HepG2 (cell line): Measurements from ENCODE around the gene ITIH3. TPM values are rescaled to one million over a fixed set of nuclear protein-coding genes. Genes with fewer than 3 reads are reported as not detected.

Experiments
- ATAC-seq: fragments of 200-7000 bp; cut with Tn5 transposase; 3 replicates; pipeline ENCODE4 v1.9.1; 2020; ENCODE audit warnings: mild to moderate bottlenecking, moderate library complexity
- BruUV-seq: library from RNA; stranded (reverse); fragments of 400-500 nt; replicated peaks from 2 replicates; lab custom pipeline; 2021; lab: Mats Ljungman, UMichigan
- CTCF ChIA-PET: fragments of 300-600 bp; formaldehyde crosslinking; extraction: SDS; loops from one replicate; lab custom pipeline; 2021; ENCODE audit warnings: low total read pairs, inconsistent platforms, low intra/inter-chr PET ratio; lab: Yijun Ruan, JAX
- POLR2A ChIA-PET: fragments of 350-600 bp; sonication (Branson Sonifier 250); formaldehyde crosslinking; loops from one replicate; lab custom pipeline; 2020; ENCODE audit warnings: antibody characterized with exemption, inconsistent platforms; lab: Yijun Ruan, JAX
- DNase-seq: peaks from one replicate; pipeline ENCODE4 v3.0.0-alpha.2; 2015; ENCODE audit warnings: low spot score
- FAIRE-seq: peaks from 3 replicates; lab custom pipeline; 2011; peaks lifted over from hg19 to GRCh38; lab: Jason Lieb, UNC
- H2AFZ ChIP-seq: one replicate; pipeline ENCODE4 v1.6.1; 2011; ENCODE audit warnings: low read length, inconsistent platforms
- H3K27ac ChIP-seq: fragments of 300-600 bp; 3 replicates; pipeline ENCODE4 v1.8.0; 2011; ENCODE audit warnings: mixed run types, mild to moderate bottlenecking, mixed read lengths, low read length, inconsistent platforms; ENCODE audit not compliant: insufficient read depth; ENCODE audit errors: extremely low read length
- H3K27me3 ChIP-seq, 2 experiments: fragments of 200-600 bp in 1 of 2; 2 replicates in 1 of 2; 3 replicates in 1 of 2; pipeline versions ENCODE4 v1.6.0 to v1.8.0; 2011; ENCODE audit warnings: low read length in 2 of 2, mild to moderate bottlenecking in 2 of 2, moderate library complexity in 2 of 2, inconsistent platforms in 1 of 2; ENCODE audit not compliant: insufficient read depth in 2 of 2, control insufficient read depth in 1 of 2
- H3K36me3 ChIP-seq, 2 experiments: fragments of 200-600 bp in 1 of 2; replicated peaks in 1 of 2; 2 replicates in 1 of 2; 3 replicates in 1 of 2; pipeline versions ENCODE4 v1.5.1 to v1.8.0; 2011; ENCODE audit warnings: low read length in 2 of 2, inconsistent platforms in 1 of 2; ENCODE audit not compliant: insufficient read depth in 2 of 2, control insufficient read depth in 1 of 2
- H3K4me1 ChIP-seq: 2 replicates; pipeline ENCODE4 v1.5.1; 2012; ENCODE audit warnings: low read length, inconsistent platforms; ENCODE audit not compliant: insufficient read depth
- H3K4me2 ChIP-seq: 2 replicates; pipeline ENCODE4 v1.6.0; 2011; ENCODE audit warnings: low read depth, low read length, inconsistent platforms
- H3K4me3 ChIP-seq, 3 experiments: fragments of 200-600 bp in 1 of 3; sonication (generic), shearing (Covaris generic) in 1 of 3; replicated peaks in 1 of 3; 2 replicates each; pipeline ENCODE4 v1.5.1; 2011 to 2016; ENCODE audit warnings: low read length in 3 of 3, inconsistent platforms in 2 of 3, low read depth in 2 of 3, mild to moderate bottlenecking in 2 of 3, control low read depth in 1 of 3, mixed read lengths in 1 of 3; ENCODE audit not compliant: insufficient read depth in 1 of 3
- H3K79me2 ChIP-seq: one replicate; pipeline ENCODE4 v1.6.1; 2011; ENCODE audit warnings: low read length, inconsistent platforms; ENCODE audit not compliant: insufficient read depth
- H3K9ac ChIP-seq: 2 replicates; pipeline ENCODE4 v1.6.0; 2011; ENCODE audit warnings: mild to moderate bottlenecking, low read depth, low read length, inconsistent platforms; ENCODE audit not compliant: insufficient read depth
- H3K9me3 ChIP-seq: 2 replicates; pipeline ENCODE4 v1.5.1; 2012; ENCODE audit warnings: mild to moderate bottlenecking, low read length
- H4K20me1 ChIP-seq: 2 replicates; pipeline ENCODE4 v1.6.0; 2011; ENCODE audit warnings: inconsistent platforms, mild to moderate bottlenecking, low read length, moderate library complexity; ENCODE audit not compliant: insufficient read depth
- CBX1 ChIP-seq: IDR thresholded peaks from one replicate; pipeline ENCODE4 v1.6.1; 2016; ENCODE audit warnings: antibody characterized with exemption, low read depth
- CBX2 ChIP-seq, 2 experiments: fragments of 200-600 bp in 1 of 2; sonication (generic); formaldehyde crosslinking in 1 of 2; IDR thresholded peaks; 2 replicates each; pipeline versions ENCODE4 v1.7.0 to v1.8.1; 2018 to 2022; ENCODE audit warnings: low read depth in 2 of 2, low read length in 1 of 2, mild to moderate bottlenecking in 1 of 2, missing genetic modification reagents in 1 of 2
- ELF4 ChIP-seq: sonication (generic); formaldehyde crosslinking; IDR thresholded peaks from 2 replicates; pipeline ENCODE4 v1.5.0; 2020; ENCODE audit warnings: missing genetic modification reagents, mild to moderate bottlenecking, moderate library complexity, borderline replicate concordance
- ERF ChIP-seq: IDR thresholded peaks from 2 replicates; pipeline ENCODE4 v1.6.1; 2018; ENCODE audit warnings: missing biosample characterization, missing genetic modification reagents
- FOSL2 ChIP-seq: sonication (generic); formaldehyde crosslinking; IDR thresholded peaks from 2 replicates; pipeline ENCODE4 v1.4.0; 2020; ENCODE audit warnings: missing genetic modification reagents
- KDM3A ChIP-seq: IDR thresholded peaks from 2 replicates; pipeline ENCODE4 v1.6.1; 2018; ENCODE audit warnings: low read depth, missing compliant biosample characterization
- KLF15 ChIP-seq: sonication (generic); formaldehyde crosslinking; IDR thresholded peaks from 2 replicates; pipeline ENCODE4 v1.8.1; 2023; ENCODE audit warnings: borderline replicate concordance, mild to moderate bottlenecking, inconsistent platforms, missing genetic modification reagents, mixed read lengths
- RAD21 ChIP-seq: fragments of 450-650 bp; formaldehyde crosslinking; IDR thresholded peaks from 2 replicates; pipeline ENCODE4 v1.5.0; 2020; ENCODE audit warnings: mild to moderate bottlenecking
- RFX3 ChIP-seq: IDR thresholded peaks from 2 replicates; pipeline ENCODE4 v1.6.1; 2016; ENCODE audit warnings: missing biosample characterization, missing genetic modification reagents
- SOX5 ChIP-seq: IDR thresholded peaks from 2 replicates; pipeline ENCODE4 v1.6.1; 2016; ENCODE audit warnings: borderline replicate concordance
- SOX6 ChIP-seq, 2 experiments: fragments of 450-650 bp in 1 of 2; sonication (generic) in 1 of 2; formaldehyde crosslinking in 1 of 2; IDR thresholded peaks; 2 replicates each; pipeline versions ENCODE4 v1.4.0 to v1.6.1; 2017 to 2020; ENCODE audit warnings: antibody characterized with exemption in 1 of 2, mild to moderate bottlenecking in 1 of 2, missing genetic modification reagents in 1 of 2
- TEAD3 ChIP-seq: optimal IDR thresholded peaks from 2 replicates; pipeline ENCODE3; 2016; ENCODE audit warnings: borderline replicate concordance
- TGIF2 ChIP-seq: IDR thresholded peaks from 2 replicates; pipeline ENCODE4 v1.6.1; 2016; ENCODE audit warnings: control low read depth, missing compliant biosample characterization
- ZBTB3 ChIP-seq: sonication (generic); formaldehyde crosslinking; IDR thresholded peaks from 2 replicates; pipeline ENCODE4 v1.4.0; 2020; ENCODE audit warnings: low read depth, mild to moderate bottlenecking, moderate library complexity, missing genetic modification reagents, borderline replicate concordance
- ZNF124 ChIP-seq: sonication (generic); formaldehyde crosslinking; IDR thresholded peaks from 2 replicates; pipeline ENCODE4 v1.4.0; 2020; ENCODE audit warnings: missing genetic modification reagents
- ZNF780A ChIP-seq: sonication (generic); formaldehyde crosslinking; IDR thresholded peaks from 2 replicates; pipeline ENCODE4 v1.8.0; 2022; ENCODE audit warnings: mild to moderate bottlenecking, missing genetic modification reagents, moderate library complexity
- ZNF839 ChIP-seq: sonication (generic); formaldehyde crosslinking; IDR thresholded peaks from 2 replicates; pipeline ENCODE4 v1.4.0; 2020; ENCODE audit warnings: missing genetic modification reagents, mild to moderate bottlenecking, borderline replicate concordance
- WGBS: methylation state at CpG from one replicate; pipeline ENCODE4 v1.1.6; 2017; ENCODE audit warnings: low lambda C conversion rate; 5-methylcytosine and 5-hydroxymethylcytosine counted together
- in situ Hi-C: cut with HindIII; loops from 2 replicates; pipeline ENCODE4 v1.10.0; 2017; ENCODE audit warnings: low pct_unique_long_range_greater_than_20kb; ENCODE audit not compliant: extremely low pct_ligation_motif_present
- intact Hi-C: fragments of 100-400 bp; cut with micrococcal nuclease; formaldehyde crosslinking; loops from one replicate; pipeline ENCODE4 v1.10.0; 2022; ENCODE audit not compliant: unreplicated experiment
- polyA plus RNA-seq, 8 experiments: library from polyadenylated mRNA; depleted of rRNA in 3 of 8; stranded (reverse) in 7 of 8; unstranded in 1 of 8; fragments of >200 nt; fragmentation: Illumina TruSeq in 4 of 8; extraction: Trizol in 4 of 8; gene quantifications; 2 replicates each; pipeline versions ENCODE4 v1.2.1 to v1.2.3, GENCODE V29; 2011 to 2016; ENCODE audit warnings: low read depth in 4 of 8, missing spikeins in 1 of 8, mixed read lengths in 1 of 8; ENCODE audit not compliant: insufficient read depth in 1 of 8
- total RNA-seq, 5 experiments: library from RNA; depleted of rRNA; stranded (reverse); fragments of >200 nt; fragmentation: Illumina TruSeq; extraction: Trizol; gene quantifications; 2 replicates each; pipeline ENCODE4 v1.2.3, GENCODE V29; 2016; ENCODE audit warnings: low read depth in 1 of 5
- TF ChIP-seq, protein P1 (sequence below): sonication (generic); formaldehyde crosslinking; IDR thresholded peaks from 2 replicates; pipeline ENCODE4 v1.4.0; 2020; ENCODE audit warnings: missing genetic modification reagents
- TF ChIP-seq, protein P2 (sequence below): sonication (generic); formaldehyde crosslinking; IDR thresholded peaks from 2 replicates; pipeline ENCODE4 v1.8.0; 2022; ENCODE audit warnings: mild to moderate bottlenecking, missing genetic modification reagents, moderate library complexity
- TF ChIP-seq, protein P3 (sequence below): sonication (generic); formaldehyde crosslinking; IDR thresholded peaks from 2 replicates; pipeline ENCODE4 v1.5.0; 2020; ENCODE audit warnings: missing genetic modification reagents

Gene ITIH3
- total and polyA plus RNA-seq, 2 of the 13 experiments (the other 11 are each of a cell fraction or from before 2014, with no cell fraction given): 105 to 632 TPM

DNA sequence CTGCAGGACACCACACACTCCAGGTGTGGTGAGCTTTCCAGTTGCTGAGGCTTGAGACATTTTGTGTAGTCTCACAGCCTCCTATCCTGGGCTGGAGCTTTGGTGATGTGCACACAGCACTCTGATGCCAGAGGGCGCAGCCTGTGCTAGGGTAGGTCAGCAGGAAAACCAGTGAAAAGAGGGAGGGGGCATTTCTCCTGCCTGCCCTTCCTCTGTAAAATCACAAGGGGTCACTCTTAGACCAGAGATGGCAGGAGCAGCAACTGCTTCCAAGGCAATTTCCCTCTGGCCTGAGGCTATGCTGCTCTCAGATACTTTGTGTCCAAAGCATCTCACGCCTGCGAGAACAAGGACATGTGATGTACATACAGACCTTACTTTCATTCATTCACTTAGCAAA is 56.8 kb downstream of the ITIH3 start:
- CTCF ChIA-PET: interaction anchor here (1.1 to 2.8 kb wide), 6 partner anchors 24 to 345 kb away, joined by 3 to 33 read pairs (median 9); no protein-coding TSS in a partner anchor
- TF ChIP-seq RFX3 (CRISPR knock-in tag) (no peak), ZNF839 (CRISPR knock-in tag) (no peak), ZNF124 (CRISPR knock-in tag) (no peak), RAD21 (peak; percentile 96), KDM3A (CRISPR knock-in tag) (0 out of 2 replicates have a peak, but pooled peaks have one; percentile 57), SOX5 (peak; percentile 51; the same call in 1 of the 2 replicates), FOSL2 (CRISPR knock-in tag) (0 out of 2 replicates have a peak, but pooled peaks have one; percentile 14), ZNF780A (CRISPR knock-in tag) (no peak), TGIF2 (peak; percentile 72), CBX1 (no peak), SOX6 (IDR thresholded peaks at IDR 0.05) (no peak), SOX6 (CRISPR knock-in tag; IDR thresholded peaks at IDR 0.05) (peak; percentile 40), TEAD3 (CRISPR knock-in tag) (peak; percentile 36), ERF (CRISPR knock-in tag) (peak; percentile 62; the same call in 1 of the 2 replicates), ZBTB3 (no peak), ELF4 (no peak), CBX2 (IDR thresholded peaks at IDR 0.05; ENCODE audit: low read depth, low read length) (no peak), CBX2 (CRISPR knock-in tag; IDR thresholded peaks at IDR 0.05; ENCODE audit: low read depth) (no peak), KLF15 (CRISPR knock-in tag) (no peak)
- TF ChIP-seq, protein P1, sequence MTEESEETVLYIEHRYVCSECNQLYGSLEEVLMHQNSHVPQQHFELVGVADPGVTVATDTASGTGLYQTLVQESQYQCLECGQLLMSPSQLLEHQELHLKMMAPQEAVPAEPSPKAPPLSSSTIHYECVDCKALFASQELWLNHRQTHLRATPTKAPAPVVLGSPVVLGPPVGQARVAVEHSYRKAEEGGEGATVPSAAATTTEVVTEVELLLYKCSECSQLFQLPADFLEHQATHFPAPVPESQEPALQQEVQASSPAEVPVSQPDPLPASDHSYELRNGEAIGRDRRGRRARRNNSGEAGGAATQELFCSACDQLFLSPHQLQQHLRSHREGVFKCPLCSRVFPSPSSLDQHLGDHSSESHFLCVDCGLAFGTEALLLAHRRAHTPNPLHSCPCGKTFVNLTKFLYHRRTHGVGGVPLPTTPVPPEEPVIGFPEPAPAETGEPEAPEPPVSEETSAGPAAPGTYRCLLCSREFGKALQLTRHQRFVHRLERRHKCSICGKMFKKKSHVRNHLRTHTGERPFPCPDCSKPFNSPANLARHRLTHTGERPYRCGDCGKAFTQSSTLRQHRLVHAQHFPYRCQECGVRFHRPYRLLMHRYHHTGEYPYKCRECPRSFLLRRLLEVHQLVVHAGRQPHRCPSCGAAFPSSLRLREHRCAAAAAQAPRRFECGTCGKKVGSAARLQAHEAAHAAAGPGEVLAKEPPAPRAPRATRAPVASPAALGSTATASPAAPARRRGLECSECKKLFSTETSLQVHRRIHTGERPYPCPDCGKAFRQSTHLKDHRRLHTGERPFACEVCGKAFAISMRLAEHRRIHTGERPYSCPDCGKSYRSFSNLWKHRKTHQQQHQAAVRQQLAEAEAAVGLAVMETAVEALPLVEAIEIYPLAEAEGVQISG (CRISPR knock-in tag): 0 out of 2 replicates have a peak, but pooled peaks have one; percentile 9
- TF ChIP-seq, protein P2, sequence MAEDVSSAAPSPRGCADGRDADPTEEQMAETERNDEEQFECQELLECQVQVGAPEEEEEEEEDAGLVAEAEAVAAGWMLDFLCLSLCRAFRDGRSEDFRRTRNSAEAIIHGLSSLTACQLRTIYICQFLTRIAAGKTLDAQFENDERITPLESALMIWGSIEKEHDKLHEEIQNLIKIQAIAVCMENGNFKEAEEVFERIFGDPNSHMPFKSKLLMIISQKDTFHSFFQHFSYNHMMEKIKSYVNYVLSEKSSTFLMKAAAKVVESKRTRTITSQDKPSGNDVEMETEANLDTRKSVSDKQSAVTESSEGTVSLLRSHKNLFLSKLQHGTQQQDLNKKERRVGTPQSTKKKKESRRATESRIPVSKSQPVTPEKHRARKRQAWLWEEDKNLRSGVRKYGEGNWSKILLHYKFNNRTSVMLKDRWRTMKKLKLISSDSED (CRISPR knock-in tag): no peak
- TF ChIP-seq, protein P3, sequence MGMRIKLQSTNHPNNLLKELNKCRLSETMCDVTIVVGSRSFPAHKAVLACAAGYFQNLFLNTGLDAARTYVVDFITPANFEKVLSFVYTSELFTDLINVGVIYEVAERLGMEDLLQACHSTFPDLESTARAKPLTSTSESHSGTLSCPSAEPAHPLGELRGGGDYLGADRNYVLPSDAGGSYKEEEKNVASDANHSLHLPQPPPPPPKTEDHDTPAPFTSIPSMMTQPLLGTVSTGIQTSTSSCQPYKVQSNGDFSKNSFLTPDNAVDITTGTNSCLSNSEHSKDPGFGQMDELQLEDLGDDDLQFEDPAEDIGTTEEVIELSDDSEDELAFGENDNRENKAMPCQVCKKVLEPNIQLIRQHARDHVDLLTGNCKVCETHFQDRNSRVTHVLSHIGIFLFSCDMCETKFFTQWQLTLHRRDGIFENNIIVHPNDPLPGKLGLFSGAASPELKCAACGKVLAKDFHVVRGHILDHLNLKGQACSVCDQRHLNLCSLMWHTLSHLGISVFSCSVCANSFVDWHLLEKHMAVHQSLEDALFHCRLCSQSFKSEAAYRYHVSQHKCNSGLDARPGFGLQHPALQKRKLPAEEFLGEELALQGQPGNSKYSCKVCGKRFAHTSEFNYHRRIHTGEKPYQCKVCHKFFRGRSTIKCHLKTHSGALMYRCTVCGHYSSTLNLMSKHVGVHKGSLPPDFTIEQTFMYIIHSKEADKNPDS (CRISPR knock-in tag): no peak

More for the DNA sequence above, 56.8 kb downstream of the ITIH3 start:
- no peaks in the 10 kb centered on the region for H3K9me3 ChIP-seq
- no peaks in the 10 kb centered on the region for H3K27me3 ChIP-seq
- in situ Hi-C loops (loop anchor here (5.0 to 10.0 kb wide), 2 partner anchors 83 to 226 kb away; no protein-coding TSS in a partner anchor), intact Hi-C loops (loop anchor here (1.0 to 5.0 kb wide), 6 partner anchors 41 to 259 kb away; no protein-coding TSS in a partner anchor)
- 63% methylated on average over 3 of the region's 3 CpGs for WGBS
- ATAC-seq (peak; percentile 94), DNase-seq (peak; percentile 58), FAIRE-seq (peak; percentile 97)
- H3K79me2 ChIP-seq: no peaks in the 10 kb centered on the region
- no peak overlapping the region for H3K4me2 ChIP-seq
- H4K20me1 ChIP-seq: no peaks in the 10 kb centered on the region
- no peak overlapping the region for H2AFZ ChIP-seq
- H3K4me3 ChIP-seq: no peak overlapping the region
- H3K27ac ChIP-seq: no peak overlapping the region
- no TSS peak for BruUV-seq
- H3K4me1 ChIP-seq: no peaks in the 10 kb centered on the region
- POLR2A ChIA-PET: no interaction called here
- H3K36me3 ChIP-seq: peaks cover 2 to 9% of the 10 kb centered on the region in 2 experiments; a peak in 3 of 5 replicates
- H3K9ac ChIP-seq: no peak overlapping the region
